Cerebellar nuclear complex (tissue), 1 donor: ENCODE measurements around the gene TLX1.

ENCODE experiments used
- DNase-seq, 2 experiments: peaks; one replicate each; lab custom pipeline; 2025; lab: John Stamatoyannopoulos, UW

Gene TLX1

GRCh38 chr10:101112799-101113594 lies 18.1 kb upstream of the TLX1 start:
- no peak for DNase-seq

- no peak for DNase-seq
Measured at GRCh38 chr10:101113890-101114403, 17.2 kb upstream of the TLX1 start.

GRCh38 chr10:101114646-101115045 lies 16.5 kb upstream of the TLX1 start:
- DNase-seq, result no peak

GRCh38 chr10:101116754-101117153 lies 14.3 kb upstream of the TLX1 start:
- no peak for DNase-seq

DNA sequence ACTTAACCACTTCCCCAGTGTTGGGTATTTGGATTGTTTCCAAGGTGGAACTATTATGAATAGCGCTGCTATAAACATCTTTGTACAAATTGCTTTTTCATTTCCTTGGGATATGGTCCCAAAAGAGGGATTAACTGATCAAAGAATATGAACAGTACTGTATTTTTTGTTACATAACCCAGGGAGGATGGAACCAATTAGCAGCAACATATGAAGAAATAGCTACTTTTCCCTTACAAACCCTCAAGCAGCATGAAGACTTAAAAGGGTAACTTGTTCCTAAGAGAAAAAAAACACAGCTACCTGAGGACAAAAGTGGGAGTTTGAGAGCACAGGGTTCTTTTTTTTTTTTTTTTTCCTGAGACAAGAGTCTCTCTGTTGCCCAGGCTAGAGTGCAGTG lies 13.1 kb upstream of the TLX1 start:
- no peak for DNase-seq

DNA sequence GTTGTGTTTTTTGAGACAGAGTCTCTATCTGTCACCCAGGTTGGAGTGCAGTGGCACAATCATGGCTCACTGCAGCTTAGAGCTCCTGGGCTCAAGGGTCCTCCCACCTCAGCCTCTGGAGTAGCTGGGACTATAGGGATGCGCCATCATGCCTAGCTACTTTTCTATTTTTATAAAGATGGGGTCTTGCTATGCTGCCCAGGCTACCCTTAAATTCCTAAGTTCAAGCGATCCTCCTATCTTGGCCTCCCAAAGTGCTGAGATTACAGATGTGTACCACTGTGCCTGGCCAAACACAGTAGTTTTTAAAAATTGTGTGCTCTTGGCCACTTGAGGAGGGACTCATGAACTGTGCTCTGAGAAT lies 10.6 kb upstream of the TLX1 start:
- no peak for DNase-seq

GRCh38 chr10:101120884-101121653 lies 10.0 kb upstream of the TLX1 start:
- no peak for DNase-seq

DNA sequence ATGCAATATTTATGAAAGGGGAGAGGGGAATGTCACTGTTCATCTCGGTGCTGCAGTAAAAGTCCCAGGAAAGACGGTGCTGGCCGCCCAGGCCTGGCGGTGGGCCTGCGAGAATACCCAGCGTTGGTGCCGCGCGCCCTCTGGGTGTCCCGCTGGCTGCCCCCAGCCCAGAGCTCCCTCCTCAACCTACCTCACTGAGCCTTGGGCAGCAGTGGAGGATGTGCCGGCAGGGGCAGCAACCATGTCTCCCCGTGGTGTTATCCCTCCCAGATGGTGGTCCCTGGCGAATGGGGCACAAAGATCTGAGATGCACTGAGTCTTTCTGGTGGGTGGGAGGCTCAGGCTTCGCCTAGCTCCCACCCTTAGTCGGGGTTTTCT lies 9.5 kb upstream of the TLX1 start:
- no peak for DNase-seq

GRCh38 chr10:101122270-101123084 lies 8.6 kb upstream of the TLX1 start:
- DNase-seq, result no peak

DNA sequence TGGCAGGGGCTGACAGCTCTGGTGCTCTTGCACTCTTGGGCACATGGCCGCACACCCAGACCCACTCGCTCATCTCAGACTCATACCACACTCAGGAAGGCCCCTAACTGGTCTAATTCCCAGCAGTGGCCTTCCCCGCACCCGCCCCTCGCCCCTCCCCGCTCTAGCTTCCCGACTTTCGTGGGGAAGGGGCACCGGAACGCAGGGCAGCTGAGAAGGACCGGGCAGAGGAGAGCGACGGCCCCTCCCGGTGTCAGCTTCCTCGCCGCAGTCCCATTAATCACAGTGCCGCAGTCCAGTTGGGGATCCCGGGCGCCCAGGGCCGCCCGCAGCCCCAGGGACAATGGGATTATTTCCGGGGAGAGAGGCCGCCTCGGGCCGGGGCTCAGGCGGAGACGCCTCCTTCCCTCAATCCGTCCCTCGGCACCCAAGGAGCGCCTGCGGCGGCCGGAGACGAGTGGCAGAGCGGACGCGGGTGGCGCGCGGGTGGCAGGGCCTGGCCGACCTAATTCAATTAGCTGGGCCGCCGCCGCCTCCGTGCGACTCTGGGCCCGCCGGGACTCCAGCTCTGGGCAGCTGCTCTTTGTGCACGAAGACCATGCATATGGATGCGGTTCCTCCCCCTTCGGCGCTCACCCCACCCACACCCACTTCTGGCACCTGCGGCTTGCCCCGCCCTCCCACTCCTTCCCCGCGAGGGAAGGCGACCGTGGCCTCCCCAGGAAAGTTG lies 7.8 kb upstream of the TLX1 start:
- DNase-seq, result no peak

GRCh38 chr10:101123815-101124617 lies 7.1 kb upstream of the TLX1 start:
- no peak for DNase-seq

DNA sequence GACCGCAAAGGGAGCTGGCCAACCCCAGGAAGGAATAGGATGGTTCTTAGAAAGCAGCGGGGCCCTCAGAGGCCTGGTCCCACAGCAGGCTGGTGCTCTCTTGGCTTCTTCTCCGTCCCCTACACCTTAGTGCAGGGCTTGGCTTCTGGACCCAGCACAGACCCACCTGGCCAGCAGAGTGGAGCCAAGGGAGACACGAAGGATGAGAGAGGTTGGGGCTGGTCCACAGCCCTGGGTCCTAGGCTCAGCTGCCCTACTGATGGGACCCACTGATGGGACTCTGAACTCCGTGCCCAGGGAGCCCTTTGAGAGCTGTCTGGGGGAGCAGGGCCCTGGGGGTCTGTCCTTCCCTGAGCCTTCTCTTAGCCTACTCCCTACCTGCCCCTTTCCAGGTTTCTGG lies 6.2 kb upstream of the TLX1 start:
- DNase-seq, result no peak

GRCh38 chr10:101126684-101127628 lies 4.1 kb upstream of the TLX1 start:
- DNase-seq, result no peak

DNA sequence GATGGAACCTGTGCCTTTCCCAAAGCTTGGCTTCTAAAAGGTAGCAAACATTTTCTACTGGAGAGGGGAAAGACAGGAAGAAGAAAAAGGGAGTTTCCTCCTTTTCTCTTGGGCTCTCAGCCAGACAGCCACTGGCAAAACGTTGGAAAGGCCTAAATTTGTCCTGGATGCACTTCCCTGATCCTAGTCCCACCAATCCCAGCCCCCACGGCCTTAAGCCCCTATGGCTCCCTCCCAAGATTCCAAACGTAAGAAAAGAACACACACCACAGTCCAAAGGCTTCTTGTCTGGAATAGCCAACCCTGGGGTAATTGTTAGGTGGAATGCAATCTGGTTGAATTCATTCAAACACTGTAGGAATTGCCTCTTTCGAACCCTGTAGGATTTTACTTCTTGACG lies 959 bp upstream of the TLX1 start:
- no peak for DNase-seq

DNA sequence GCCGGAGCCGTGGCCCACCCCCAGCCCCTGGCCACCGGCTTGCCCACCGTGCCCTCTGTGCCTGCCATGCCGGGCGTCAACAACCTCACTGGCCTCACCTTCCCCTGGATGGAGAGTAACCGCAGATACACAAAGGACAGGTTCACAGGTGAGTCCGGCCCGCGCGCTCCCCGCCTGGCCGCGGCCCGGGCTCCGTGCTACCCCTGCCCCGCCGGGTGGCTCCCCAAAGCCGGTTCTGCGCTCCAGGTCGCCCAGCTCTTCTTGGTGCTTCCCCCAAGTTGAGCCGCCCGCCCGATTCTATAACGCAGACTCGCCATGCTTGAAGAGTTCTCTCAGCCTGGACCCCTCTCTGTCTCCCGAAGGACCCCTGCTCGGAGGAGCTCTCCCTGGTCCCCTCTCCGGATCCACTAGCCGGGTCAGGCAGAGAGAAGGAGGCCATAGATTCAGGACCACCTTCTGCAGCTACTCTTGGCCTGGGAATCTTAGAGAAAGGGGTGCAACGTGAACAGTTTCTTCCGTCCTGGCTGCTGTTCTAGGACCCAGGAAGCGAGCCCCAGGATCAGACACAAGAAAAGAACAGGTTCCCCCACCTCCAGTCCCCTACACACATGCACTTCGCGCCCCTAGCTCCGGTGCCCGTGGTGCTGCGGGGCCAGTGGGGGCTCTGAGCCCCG lies 999 bp downstream of the TLX1 start:
- no peak for DNase-seq

DNA sequence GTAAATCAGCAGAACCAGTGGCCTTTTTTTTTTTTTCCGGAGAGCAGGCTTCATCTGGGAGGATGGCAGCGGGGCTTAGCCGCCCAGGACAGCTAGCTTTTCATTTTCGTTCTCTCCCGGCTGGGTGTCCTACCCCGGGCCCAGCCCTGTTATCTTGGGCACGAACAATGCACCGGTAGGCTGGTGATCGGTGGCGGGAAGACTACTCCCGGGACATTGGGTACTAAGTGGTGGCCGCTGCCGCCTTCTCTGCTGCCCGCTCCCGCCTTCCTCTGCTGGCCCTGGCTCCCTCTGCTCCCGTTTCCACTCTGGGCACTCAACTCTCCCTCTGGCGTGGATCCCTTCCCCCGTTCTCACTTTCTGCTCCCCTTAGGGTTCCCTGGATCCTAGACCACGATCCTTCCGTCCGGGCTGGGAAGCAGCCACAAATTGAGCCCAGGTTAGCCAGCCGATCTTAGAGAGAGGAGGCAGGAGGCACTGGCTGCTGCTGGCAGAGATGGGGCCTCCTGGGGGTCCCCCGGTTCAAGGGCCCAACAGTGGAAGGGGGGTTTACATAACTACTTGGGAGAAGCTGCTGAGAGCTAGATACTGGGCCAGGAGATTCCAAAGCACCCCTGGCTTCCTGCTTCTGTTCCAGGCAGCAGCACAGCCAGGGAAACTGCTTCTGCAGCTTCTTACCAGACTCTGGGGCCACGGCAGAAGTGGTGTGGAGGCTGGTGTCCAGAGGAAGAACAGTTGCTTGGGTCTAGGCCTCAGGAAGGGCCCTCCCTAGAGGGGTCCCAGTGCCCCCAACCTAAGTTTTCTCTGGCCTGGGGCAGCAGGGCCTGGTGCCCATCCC lies 1.8 kb downstream of the TLX1 start:
- DNase-seq, result no peak

DNA sequence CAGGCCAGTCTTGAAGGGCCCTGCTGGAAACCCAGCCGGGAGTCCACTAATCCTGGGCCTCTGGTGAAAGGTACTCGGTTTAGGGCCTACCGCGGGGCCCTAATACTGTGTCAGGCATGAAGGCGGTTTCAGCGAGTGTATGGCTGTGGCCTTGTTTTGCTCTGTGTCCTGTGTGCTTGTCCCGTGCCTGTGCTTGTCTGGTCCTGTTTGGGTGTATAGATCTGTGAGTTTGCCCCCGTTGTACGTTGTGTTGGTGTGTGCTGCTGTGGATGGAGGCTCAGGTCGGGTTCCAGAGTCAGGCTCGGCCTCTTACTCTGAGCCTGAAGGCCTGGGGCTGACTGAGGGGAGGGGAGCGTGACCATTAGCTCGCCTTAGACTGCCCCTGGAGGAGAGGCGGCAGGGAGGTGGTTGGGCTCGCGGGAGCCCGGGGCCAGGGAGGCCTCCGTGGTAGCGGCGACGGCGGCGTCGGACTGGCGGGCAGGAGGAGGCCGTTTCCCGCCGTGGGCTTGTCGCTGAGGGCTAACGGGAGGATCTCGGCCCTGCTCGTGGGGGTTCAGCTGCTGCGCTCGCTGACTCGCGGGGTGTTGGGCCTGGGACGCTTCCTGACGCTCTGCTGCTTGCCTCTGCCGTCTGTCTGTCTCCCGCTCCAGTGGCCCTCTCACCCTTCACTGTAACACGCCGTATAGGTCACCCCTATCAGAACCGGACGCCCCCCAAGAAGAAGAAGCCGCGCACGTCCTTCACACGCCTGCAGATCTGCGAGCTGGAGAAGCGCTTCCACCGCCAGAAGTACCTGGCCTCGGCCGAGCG lies 2.6 kb downstream of the TLX1 start:
- no peak for DNase-seq
